ENCODE measurements around the gene ATRIP.
"Not testable (repeated sequence)": the region's sequence is repeated elsewhere in the genome, so short reads cannot be mapped to it uniquely, and the experiment has no call there.

Gene ATRIP

DNA sequence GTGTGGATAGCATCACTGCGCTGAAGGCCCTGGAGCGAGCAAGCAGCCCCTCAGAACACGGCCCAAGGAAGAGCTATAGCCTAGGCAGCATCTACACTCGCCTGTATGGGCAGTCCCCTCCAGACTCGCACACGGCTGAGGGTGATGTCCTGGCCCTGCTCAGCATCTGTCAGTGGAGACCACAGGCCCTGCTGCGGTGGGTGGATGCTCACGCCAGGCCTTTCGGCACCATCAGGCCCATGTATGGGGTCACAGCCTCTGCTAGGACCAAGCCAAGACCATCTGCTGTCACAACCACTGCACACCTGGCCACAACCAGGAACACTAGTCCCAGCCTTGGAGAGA is 20.5 kb downstream of the ATRIP start:
- no peak for DNase-seq (ENCODE audit: low read depth in 1 of 2, low spot score in 1 of 2)

DNA sequence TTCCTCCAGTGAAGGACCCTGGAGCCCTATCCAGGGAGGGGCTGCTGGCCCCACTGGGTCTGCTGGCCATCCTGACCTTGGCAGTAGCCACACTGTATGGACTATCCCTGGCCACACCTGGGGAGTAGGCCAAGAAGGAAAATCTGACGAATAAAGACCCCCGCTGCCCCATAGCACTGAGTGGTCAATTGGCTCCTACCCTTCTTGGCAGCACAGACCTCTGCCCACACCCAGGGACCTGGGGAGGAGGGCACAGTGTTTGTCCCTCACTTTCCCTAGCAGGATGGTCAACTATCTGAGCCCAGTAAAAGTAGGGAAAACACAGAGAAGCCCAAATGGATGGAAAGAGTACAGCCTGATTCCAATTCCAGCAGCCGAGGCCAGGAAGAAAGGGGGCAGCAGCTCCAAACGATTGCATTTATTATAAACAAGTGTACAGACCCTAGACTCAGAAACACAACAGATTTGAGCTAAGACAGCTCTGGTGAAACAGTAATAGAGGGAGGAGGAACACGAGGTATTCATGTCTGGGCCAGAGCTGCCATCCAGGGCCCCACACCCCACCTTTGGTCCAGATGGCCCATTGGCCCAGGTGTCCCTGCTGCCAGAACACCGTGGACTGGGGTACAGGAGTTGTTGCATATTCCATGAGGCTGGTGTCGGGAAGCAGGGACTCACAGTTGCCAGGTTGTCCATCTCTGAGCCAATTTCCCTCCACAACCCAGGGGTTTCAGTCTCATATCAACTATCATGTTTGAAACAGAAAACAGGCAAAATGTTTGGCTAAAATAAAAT is 21.1 kb downstream of the ATRIP start:
- no peak for DNase-seq (ENCODE audit: low read depth in 1 of 2, low spot score in 1 of 2)

DNA sequence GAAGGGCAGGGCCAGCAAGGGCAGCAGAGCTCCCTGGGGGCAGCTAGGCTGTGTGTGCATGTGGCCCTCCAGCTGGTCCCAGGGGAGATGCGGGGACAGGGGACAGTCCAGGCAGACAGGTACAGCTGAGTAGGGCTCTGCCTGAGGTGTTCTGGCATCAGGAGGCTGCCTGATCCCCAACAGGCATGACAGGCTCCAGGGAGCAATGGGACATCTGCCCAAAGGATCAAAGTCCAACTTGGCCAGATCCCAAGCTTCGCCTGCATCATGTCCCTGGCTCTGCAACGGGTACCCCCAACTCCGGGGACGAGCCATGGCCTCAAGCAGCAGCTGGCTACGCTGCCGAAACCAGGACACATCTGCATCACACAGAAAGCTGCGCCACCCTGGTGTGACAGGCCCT is 21.8 kb downstream of the ATRIP start:
- DNase-seq (ENCODE audit: low read depth in 1 of 2, low spot score in 1 of 2), result no peak

DNA sequence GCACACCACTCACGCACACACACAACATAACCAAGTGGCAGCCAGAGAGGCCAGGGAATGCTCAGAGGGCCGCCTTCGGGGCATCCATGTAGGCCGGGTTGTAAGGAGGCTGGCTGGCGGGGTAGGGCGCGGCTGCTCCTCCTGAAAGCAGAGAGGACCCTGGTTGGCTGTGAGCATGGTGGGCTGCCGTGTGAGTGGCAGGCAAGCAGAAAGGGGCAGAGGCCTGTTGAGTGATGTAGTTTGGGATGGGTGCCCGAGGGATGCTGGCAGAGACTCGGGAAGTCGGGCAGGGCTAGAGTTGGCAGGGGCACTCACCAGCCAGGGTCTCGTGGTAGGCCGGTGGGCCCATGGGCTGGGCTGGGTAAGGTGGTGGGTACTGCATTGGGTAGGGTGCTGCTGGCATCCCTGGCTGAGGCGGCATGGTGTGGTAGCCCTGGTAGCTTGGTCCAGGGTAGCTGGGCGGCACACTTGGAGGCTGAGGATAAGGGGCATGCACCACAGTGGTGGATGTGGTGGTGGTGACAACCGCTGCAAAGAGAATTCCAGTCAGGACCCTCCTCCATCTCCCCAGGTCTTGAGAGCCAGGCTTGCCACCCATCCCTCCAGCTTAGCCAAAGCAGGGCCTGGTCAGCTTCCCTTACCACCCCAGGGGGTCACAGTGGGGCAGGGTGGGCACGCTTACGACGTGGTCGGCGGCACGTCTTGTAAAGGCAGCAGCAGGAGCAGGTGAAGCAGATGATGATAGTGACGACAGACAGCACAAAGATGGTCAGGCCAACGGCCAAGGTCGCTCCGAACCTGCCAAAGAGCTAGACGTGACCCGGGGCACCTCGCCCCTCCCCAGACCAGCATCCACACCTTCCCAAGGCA is 22.7 kb downstream of the ATRIP start:
- no peak for DNase-seq (ENCODE audit: low read depth in 1 of 2, low spot score in 1 of 2)

DNA sequence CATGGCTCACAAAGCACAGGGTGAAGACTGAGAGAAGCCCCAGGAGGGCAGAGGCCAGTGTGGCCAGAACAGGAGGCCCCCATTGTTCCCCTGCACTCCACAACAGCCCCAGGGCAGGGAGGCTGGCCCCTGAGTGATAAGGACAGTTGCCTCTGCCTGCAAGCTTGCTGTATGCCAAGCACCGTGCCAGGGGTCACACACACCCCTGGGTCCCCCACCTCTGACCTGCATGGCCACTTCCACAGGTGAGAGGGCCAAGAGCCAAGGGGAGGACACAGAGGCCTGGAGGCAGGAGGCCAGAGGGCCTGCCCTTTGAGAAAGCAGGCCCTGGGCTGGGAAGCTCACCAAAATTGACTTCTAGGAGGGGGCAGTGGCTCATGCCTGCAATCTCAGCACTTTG is 23.7 kb downstream of the ATRIP start:
- no peak for DNase-seq (ENCODE audit: low read depth in 1 of 2, low spot score in 1 of 2)

DNA sequence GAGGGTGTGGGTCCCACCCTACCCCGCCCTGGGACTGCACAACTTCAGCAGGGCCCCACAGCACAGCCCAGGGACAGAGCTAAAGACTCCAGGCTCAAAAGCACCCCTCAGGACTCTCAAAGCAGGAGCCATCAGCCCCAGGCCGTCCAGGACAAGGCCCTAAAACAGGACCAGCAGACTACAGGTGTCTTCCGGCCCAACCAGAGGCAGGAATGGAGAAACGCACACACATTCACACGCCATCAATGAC is 26.1 kb downstream of the ATRIP start:
- no peak for DNase-seq (ENCODE audit: low read depth in 1 of 2, low spot score in 1 of 2)

DNA sequence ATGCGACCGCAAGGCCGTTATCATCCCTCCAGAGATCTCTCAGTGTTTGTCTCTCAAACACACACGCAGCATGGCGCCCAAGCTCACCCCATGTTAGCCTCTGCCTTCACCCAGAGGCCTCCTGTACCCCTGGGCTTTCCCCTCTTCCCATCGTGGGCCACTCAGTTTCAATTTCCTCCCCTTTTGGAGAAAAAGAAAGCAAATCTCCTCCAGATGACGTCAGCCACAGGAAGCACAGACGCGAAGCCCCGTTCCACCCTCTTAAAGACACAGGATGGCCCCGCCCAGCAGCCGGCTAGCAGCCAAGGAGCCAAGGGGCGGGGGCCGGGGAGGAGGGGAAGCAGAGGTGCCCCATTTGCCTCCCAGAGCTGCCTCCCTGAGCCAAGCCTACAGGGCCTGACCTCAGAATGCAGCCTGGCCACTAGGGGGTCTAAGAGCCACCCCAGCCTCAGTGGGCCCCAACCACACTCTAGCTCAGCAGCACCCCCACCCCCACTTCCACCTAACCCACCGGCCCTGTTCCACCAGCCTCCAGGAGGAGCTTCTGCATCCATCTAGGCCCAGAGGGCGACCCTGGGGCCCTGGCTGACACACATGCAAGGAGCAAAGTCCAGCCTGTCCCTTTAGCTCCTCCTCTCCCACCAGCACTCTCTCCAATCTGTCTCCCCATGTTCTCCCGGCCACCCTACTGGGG is 26.5 kb downstream of the ATRIP start:
- peak; percentile 78 to 95 for DNase-seq (ENCODE audit: low read depth in 1 of 2, low spot score in 1 of 2)

DNA sequence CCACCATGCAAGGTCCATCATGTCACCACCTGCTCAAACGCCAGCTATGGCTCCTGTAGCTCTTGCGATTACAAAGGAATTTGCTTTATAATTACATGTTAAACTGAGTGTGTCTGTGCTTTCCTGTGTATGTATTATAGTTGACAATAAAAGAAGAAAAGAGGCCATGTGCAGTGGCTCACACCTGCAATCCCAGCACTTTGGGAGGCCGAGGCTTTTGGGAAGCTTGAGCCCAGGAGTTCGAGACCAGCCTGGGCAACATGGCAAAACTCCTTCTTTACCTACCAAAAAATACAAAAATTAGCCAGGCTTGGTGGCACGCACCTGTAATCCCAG is 27.0 kb downstream of the ATRIP start:
- no peak for DNase-seq (ENCODE audit: low read depth in 1 of 2, low spot score in 1 of 2)

DNA sequence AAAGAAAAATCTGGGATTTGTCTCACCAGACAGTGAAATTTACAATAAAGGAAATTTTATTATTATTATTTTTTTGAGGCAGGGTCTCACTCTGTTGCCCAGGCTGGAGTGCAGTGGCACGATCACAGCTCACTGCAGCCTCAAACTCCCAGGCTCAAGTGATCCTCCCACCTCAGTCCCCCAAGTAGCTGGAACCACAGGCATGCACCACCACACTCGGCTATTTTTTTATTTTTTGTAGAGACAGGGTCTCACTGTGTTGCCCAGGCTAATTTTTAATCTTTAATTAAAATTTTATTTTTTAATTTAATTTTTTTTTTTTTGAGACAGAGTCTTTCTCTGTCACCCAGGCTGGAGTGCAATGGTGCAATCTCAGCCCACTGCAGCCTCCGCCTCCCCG is 27.5 kb downstream of the ATRIP start:
- DNase-seq (ENCODE audit: low read depth in 1 of 2, low spot score in 1 of 2), result not testable (repeated sequence)

DNA sequence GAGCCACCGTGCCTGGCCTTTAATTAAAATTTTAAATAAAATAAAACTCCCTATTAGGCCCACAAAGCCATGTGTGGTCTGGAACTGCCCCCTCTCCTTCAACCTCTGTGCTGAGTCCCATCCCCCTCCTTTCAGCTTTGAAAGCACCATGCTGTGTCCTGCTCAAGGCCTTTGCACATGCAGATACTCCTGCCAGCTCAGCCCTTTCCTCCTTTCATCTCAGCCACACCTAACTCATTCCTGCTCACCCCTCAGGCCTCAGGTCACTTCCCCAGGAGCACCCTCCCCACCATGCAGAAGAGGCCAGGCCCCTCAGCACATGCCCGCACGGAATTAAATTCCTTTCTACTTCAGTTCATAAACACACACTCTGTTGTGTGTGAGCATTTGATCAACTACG is 28.1 kb downstream of the ATRIP start:
- no peak for DNase-seq (ENCODE audit: low read depth in 1 of 2, low spot score in 1 of 2)

DNA sequence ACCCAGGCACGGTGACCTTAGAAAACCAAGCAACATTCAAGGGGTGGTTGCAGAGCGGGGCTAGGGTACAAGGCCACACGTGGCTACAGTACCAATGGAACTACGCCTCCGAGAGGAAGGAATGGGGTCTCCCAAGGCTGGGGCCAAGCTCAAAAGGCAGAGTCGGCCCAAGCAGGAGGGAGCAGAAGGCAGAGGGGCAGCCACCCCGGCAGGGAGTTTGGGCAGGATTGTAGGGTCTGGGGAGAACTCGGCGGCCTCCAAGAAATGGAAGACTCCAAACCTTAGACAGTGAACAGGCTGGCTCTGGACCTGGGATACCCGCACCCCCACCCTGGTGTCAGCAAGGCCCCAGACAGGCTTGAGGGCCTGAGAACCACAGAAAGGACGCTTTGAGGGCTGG is 28.7 kb downstream of the ATRIP start:
- DNase-seq (ENCODE audit: low read depth in 1 of 2, low spot score in 1 of 2), result no peak

DNA sequence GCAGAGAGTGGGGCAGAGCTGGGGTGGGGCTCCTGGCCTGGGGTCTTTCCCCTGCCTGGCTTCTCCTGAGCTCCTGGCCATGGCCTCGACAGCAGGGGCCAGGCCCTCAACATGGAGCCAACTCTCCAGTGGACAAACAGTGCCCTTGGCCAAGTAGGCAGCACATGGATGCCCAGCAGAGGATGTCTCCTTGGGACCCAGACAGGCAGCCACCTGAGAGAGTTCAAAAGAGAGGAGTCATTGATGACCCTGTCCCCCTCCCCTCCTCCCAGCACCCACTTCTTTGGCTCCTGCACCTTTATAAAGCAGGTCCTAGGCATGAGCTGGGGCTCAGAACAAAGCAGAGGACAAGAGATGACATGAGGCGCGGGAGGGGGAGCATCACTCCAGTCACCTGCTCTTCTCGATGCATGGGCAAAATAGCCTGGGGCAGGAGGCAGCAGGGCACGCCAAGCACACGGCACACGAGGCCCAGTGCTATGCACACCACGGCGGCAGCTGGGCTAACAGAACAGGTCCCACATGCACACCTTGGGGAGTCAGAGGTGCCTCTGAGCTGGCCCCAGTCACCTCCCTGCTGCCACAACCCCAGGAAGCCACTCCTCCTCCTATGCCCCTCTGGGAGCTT is 30.0 kb downstream of the ATRIP start:
- DNase-seq (ENCODE audit: low read depth in 1 of 2, low spot score in 1 of 2), result no peak

DNA sequence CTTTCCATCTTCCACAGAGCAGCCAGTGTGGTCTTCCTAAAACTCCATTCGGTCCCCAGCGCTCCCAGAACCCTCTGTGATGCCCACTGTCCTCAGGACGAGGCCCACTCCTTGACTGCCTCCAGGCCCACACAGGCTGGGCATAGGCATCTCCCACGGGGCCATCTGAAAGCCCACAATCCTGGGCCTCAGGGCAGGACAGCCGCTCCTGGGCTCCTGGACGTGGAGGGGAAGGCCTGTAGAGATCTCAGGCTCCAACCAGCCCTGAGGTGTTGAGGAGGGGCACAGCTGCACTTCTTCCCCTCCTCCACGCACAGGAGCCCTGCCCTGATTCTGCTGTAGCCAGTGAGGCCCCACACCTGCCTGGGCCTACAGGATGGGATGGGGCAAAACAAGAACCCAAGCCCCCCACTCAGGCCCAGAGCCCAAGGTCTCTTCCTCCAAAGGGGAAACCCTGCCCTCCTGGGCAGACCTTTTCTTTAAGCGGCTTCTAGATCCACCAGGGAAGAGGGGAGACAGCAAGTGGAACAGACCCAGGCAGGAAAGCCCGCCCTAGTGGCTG is 31.5 kb downstream of the ATRIP start:
- DNase-seq (ENCODE audit: low read depth in 1 of 2, low spot score in 1 of 2), result no peak

DNA sequence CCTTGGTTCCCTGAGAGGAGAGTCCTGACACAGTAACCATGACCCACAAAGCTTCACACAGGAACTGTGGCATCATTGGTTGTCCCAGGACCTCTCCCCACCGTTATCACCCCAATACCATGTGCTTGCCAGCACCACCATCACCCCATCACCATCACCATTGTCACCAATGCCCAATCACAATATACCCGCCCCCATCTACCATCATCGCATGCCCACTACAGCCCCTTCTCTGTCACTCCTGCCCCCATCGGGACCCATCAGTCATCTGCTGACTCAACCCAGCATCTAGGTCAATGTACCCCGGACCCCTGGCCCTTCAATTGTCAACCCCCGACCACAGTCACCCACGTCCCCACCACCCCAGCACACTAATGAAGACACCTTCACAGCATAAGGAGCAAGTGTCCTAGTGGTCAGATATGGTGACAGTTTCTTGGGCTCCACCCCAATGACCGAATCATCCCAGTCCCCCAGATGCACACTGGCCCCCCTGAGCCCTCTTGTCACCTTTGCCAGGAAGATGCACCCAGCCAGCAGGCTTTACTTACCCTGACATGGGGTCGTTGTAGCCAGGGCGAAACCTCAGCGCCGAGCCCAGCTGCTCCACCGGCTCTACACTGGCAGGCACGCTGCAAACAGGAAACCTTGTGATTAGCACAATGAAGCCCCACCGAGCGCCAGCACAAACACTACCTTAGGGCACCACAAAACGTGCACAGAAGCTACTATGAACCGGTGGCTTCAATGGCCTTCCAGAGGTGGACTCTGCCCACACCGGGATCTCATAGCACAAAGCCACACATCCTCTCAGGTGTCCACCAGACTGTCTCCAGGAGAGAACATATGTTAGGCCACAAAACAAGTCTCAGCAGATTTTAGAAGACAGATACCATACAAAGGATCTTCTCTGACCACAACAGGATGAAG is 32.4 kb downstream of the ATRIP start:
- no peak for DNase-seq (ENCODE audit: low read depth in 1 of 2, low spot score in 1 of 2)

DNA sequence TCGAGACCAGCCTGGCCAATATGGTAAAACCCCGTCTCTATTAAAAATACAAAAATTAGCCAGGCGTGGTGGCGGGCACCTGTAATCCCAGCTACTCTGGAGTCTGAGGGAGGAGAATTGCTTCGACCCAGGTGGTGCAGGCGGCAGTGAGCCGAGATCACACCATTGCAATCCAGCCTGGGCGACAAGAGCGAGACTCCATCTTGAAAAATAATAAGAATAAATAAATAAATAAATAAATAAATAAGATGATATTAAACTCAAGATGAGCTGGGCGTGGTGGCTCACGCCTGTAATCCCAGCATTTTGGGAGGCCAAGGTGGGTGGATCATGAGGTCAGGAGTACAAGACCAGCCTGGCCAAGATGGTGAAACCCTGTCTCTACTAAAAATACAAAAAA is 34.4 kb downstream of the ATRIP start:
- not testable (repeated sequence) for DNase-seq (ENCODE audit: low read depth in 1 of 2, low spot score in 1 of 2)

DNA sequence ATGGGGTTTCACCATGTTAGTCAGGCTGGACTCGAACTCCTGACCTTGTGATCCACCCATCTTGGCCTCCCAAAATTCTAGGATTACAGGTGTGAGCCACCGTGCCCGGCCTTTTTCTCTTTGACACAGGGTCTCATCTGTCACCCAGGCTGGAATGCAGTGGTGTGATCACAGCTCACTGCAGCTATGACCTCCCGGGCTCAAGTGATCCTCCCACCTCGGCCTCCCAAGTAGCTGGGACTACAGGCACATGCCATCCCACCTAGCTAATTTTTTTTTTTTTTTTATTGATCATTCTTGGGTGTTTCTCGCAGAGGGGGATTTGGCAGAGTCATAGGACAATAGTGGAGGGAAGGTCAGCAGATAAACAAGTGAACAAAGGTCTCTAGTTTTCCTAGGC is 36.3 kb downstream of the ATRIP start:
- DNase-seq (ENCODE audit: low read depth in 1 of 2, low spot score in 1 of 2), result not testable (repeated sequence)

DNA sequence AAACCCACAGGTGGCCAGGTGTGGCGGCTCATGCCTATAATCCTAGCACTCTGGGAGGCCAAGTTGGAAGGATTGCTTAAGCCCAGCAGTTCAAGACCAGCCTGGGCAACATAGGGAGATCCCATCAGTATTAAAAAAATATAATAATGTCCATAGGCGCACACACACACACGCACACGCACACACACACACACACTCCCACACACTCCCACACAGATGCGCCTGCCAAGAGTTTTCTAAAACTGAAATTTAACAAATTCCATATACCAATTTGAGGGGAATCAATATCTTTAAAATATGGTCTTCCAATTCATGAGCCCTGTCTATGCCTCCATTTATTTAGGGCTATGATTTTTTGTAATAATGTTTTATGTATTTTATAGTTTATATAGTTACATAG is 40.4 kb downstream of the ATRIP start:
- no peak for DNase-seq (ENCODE audit: low read depth in 1 of 2, low spot score in 1 of 2)

DNA sequence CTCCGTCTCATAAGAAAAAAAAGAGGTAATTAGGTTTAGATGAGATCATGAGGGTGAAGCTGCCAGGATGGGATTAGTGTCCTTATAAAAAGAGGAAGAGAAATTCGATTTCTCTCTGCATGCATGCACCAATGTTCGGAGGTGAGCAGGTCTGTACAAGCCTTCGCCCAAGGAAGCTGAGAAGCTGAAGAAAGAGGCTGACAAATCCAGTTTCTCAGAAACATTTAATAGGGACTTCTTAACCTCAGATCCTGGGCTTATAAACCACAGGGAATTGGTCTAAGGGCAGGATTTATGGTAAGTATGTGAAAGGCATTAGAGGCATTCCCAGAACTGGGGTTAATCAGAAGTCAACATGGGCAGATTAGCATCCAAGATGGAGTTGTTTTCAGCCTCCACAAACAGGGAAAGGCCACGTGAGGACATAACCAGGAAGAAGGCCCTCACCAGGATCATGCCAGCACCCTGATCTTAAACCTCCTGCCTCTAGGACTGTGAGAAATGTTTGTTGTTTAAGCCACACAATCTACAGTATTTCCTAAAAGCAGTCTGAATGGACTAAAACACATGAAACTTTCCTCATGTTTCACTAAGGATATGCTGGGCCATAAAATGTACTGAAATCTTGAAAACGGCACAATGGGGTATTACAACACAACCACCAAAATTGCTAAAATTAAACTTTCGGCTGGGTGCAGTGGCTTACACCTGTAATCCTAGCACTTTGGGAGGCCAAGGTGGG is 46.1 kb downstream of the ATRIP start:
- DNase-seq (ENCODE audit: low read depth in 1 of 2, low spot score in 1 of 2), result no peak

DNA sequence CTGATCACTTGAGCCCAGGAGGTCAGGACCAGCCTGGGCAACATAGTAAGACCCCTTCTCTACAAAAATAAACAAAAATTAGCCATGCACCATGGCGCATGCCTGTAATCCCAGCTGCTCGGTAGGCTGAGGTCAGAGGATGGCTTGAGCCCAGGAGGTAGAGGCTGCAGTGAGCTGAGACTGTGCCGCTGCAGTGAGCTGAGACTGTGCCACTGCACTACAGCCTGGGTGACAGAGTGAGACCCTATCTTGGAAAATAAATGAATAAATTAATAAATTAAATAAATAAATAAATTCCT is 46.6 kb downstream of the ATRIP start:
- DNase-seq (ENCODE audit: low read depth in 1 of 2, low spot score in 1 of 2), result no peak

DNA sequence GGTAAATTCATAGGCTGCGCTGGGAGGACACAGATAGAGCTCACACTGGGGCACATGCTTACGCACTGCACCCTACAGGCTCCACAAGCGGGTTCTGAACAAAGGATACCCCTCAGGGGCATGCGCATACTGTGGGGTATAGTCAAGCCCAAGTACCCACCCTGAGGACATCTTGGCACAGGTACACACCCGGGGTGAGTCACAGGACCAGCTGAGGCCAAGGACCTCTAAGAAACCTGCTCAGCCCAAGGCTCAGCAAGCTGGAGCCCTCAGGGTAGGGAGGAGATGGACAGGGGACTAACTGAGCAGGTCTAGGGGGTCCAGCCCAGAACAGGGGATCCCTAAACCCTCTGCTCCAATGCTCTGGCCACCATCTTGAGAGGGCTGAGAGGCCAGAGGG is 54.1 kb downstream of the ATRIP start:
- DNase-seq (ENCODE audit: low read depth in 1 of 2, low spot score in 1 of 2), result no peak

All from activated CD4-positive, alpha-beta T cell treated with anti-CD3 and anti-CD28 coated beads, Interleukin-2, amount 50 U/mL, for 24 hours (primary cell).